Measurements from ENCODE around the gene NAT10. TPM values are rescaled to one million over a fixed set of nuclear protein-coding genes. Genes with fewer than 3 reads are reported as not detected.

Gene NAT10
- total RNA-seq, 1 experiment from 2014 or later: 91.4 TPM

- BruUV-seq (replicated peaks): no TSS peak
Observed at GRCh38 chr11:34194576-34195335, 89.3 kb downstream of the NAT10 start.

More at GRCh38 chr11:34194576-34195335, 89.3 kb downstream of the NAT10 start:
- no peaks in the 10 kb centered on the region for H3K4me1 ChIP-seq
- DNase-seq: no peak
- no peaks in the 10 kb centered on the region for H3K27me3 Mint-ChIP-seq (ENCODE audit: insufficient read depth, unreplicated experiment)
- H3K4me3 ChIP-seq (ENCODE audit: low read depth, low read length): no peak overlapping the region
- no peaks in the 10 kb centered on the region for H3K9me3 Mint-ChIP-seq (ENCODE audit: unreplicated experiment)
- H3K36me3 ChIP-seq (ENCODE audit: control insufficient read depth, insufficient read depth, low read length): no peaks in the 10 kb centered on the region
- no peak overlapping the region for H3K4me3 Mint-ChIP-seq (ENCODE audit: unreplicated experiment)
- H3K27me3 ChIP-seq (replicated peaks; ENCODE audit: control insufficient read depth, insufficient read depth, low read length): no peaks in the 10 kb centered on the region
- CTCF ChIA-PET: interaction anchor here (0.7 to 1.0 kb wide), 2 partner anchors 20 to 116 kb away, joined by 4 read pairs; no protein-coding TSS in a partner anchor
- no peaks in the 10 kb centered on the region for H3K36me3 Mint-ChIP-seq (ENCODE audit: insufficient read depth, unreplicated experiment)
- H3K4me1 Mint-ChIP-seq (ENCODE audit: low read depth, unreplicated experiment): no peaks in the 10 kb centered on the region
- no peaks in the 10 kb centered on the region for H3K9me3 ChIP-seq
- no peak for TF ChIP-seq CTCF (IDR thresholded peaks at IDR 0.05; ENCODE audit: insufficient read depth in 1 of 2, low read depth in 1 of 2, low read length in 1 of 2, severe bottlenecking in 1 of 2, unreplicated experiment in 1 of 2)
- no peak overlapping the region for H3K27ac Mint-ChIP-seq (ENCODE audit: unreplicated experiment)
- intact Hi-C loops (cut with micrococcal nuclease; ENCODE audit: unreplicated experiment): no loop called here
- POLR2A ChIA-PET: interaction anchor here (0.7 kb wide), 1 partner anchor 264 kb away, joined by 3 read pairs; no protein-coding TSS in a partner anchor

Other genes with a start within 250 kb of the NAT10 start
- 0.29 TPM in 1 of 2 replicates, not detected in the other for gene LMO2, start 213.6 kb upstream of the NAT10 start, total RNA-seq (2022)
- gene CAPRIN1, start 53.9 kb upstream of the NAT10 start, total RNA-seq (2022): 217 and 224 TPM in 2 replicates

All from Caco-2 (cell line).